Amygdala (tissue), 56 donors: ENCODE data around the gene TPRA1.
A peak's percentile ranks its signal among the peaks of the same experiment; 100 is the strongest.

Experiments used
- DNase-seq, 56 donors: peaks; one replicate each; lab custom pipeline; 2025; lab: John Stamatoyannopoulos, UW

Gene TPRA1

DNA sequence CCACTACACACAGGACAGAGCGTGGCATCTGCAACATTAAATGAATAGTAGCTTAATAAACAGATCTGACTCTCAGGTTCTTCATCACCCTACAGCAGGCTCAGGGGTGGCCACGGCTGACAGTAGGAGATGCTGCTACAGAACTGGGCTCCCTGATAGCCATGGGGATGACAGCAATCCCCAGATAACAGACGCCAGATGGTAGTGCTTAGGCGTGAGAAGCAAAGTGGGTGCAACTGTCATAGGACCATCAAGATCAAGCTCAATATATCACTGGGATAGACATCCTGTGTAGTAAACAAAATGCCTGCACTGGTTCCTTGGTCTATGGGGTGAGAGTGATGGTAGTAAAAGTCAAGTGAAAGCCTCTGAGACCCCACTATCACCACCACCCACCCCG, 2.6 kb upstream of the TPRA1 start:
- DNase-seq, result no peak

DNA sequence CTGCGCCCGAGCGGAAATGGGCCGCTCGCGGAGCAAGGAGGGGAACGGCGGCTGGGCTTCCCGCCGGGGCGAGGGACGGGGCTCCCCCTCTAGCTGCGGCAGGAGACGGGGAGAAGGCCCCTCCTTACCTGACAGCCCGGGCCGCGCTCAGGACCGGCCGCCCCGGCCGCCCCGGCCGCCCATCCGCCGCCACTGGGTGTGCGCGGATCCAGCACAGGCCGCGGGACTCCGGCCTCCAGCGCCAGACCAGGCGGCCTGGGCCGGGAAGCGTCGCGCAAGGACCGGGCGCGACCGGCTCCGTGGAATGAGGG, 296 bp downstream of the TPRA1 start:
- DNase-seq, result peak in 2 of 56 donors; percentile 42 to 66

DNA sequence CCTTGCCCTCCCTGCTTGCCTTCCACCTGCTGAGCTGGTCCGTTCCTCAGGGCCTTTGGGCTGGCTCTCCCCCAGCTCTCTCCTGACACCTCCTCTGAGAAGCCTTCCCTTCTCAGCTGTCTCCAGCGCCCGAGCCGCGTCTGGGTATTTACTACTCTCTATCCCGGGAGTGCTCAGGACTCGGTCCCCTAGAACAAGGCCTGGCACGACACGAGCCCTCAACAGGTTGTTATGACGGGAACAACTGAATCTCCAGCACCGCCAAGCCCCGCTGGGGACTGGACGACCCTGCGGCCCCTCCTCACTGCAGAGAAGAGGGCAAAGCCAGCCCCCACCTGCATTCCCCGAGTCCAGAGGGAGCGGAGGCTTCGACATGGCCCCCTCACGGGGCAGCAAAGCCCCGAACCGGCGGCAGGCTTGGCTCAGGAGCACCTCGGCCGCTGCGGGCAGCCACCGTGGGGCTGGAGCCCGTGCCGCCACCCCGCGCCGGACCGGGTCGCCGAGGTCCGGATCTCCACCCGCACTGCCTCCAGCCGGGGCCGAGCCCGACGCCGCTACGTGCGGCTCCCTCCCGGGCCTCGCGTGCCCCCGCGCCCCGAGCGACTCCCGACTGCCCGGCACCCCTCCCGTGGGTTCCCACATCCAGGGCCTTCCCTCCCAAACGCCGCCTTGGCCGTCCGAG, 792 bp downstream of the TPRA1 start:
- DNase-seq, result peak in 7 of 56 donors; percentile 20 to 47 (median 34)

DNA sequence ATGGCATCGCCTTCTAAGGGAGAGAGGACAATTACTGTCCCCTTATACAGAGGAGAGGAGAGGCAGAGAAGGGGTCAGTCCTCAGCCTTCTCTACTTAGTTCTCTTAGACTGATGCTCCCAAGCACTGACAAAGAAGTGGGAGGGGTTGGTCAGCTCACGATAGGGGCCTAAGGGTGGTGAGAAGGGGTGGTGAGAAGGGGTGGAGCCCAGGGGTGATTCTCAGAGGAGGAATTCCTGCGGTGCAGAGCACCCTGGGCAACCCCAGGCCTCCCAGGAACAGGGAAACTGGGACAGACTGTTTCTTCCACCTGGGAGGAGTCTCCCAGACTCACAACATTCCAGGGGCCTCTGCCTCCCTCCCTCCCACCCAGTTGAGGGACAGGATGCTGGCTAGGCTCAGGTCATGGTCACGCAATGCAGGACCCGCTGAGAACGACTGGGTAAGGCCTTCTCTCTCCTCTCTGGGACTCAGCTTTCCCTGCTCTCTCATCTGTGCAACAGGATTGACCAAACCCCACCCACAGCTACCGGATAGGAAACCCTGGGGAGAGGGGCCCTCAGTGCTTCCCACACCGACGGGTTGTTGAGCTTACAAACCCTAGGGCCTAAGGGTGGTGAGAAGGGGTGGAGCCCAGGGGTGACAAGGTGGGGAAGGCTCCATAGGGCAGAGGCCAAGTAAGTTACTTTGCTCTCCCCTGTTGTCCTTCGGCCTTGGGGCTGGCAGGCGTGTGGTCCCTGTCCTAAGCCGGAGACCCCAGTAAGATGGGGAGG, 1.5 kb downstream of the TPRA1 start:
- DNase-seq, result no peak

GRCh38 chr3:127587876-127588275, 2.7 kb downstream of the TPRA1 start:
- DNase-seq, result no peak

GRCh38 chr3:127585813-127586413, 4.6 kb downstream of the TPRA1 start:
- no peak for DNase-seq

DNA sequence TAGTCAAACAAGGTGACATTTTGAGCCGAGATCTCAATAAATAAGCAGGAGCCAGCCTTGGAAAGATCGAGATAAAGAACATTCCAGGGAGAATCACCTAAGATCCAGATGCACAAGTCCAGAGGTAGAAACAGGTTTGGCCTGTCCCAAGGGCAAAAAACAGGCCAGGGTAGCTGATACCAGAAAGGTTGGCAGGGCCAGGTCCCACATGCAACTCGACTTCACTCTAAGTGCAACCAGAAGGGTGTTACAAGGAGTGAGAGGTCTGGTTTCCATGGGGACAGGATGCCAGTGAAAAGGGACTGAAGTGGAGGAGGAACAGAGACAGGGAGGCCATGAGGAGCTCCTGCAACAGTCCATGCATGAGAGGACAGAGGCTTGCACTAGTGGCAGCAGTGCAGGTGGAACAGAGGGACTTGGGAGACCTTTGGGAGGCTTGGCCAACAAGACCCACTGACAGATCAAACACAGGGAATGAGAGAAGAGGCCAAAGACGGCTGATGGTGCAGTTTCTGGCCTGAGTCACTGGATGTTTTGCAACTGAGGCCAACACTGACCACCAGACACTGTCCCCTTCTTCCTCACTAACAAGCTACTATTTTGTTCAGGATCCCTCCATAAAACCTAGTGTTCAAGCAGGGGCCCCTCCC, 5.2 kb downstream of the TPRA1 start:
- no peak for DNase-seq

DNA sequence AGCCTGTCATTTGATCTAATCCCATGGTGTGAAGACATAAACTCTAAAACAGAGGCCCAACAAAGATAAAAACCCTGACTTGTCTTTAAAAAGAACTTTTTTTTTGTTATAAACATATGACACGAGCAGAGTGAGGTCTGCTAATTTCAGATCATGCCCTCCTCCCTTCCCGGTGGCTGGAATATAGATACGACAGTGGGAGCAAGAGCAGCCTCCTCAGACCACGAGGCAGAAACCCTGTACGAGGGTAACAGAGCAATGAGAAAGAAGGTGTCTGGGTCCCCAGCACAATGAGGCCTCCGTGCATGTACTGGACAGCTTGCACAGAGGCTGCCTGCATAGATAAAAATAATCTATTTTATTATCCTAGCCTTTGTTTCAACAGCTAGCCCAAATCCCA, 5.8 kb downstream of the TPRA1 start:
- DNase-seq, result no peak

GRCh38 chr3:127580327-127581060, 10.0 kb downstream of the TPRA1 start:
- DNase-seq, result no peak

DNA sequence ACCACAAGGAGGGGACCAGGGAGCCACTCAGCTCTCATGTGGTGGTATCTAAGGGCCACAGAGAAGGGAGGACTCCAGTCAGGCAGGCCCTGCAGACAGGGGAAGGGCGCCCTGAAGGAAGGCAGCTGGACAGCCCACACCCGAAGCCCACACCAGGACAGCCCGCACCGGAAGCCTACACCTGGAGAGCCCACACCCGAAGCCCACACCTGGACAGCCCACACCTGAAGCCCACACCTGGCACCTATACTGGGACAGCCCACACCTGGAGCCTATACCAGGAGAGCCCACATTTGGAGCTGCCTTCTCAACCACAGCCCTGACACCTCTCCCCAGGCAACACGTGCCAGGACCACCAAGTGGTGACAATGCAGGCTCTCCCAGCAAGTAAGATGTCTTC, 11.7 kb downstream of the TPRA1 start:
- no peak for DNase-seq

DNA sequence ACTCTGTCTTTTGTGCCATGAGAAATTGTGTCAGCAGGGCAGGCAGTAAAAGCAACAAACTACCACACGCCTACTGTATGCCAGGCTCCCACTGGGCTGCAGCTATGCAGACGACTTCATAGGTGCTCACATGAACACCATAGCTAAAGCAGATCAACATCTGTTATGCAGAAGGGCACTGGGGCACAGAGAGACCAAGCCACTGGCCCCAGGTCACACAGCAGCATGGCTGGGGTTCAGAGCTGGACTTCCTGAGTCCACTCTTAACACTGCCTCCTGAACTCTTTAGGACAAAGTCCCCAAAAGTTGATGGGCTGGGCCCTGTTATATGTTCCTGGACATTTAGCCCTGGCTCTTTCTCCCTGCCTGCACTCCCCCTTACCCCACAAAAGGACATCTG, 12.4 kb downstream of the TPRA1 start:
- no peak for DNase-seq

- no peak for DNase-seq
Measured at GRCh38 chr3:127577448-127577847, 13.1 kb downstream of the TPRA1 start.

- peak in 55 of 56 donors; percentile 17 to 92 (median 70) for DNase-seq
Measured at GRCh38 chr3:127574880-127575878, 15.4 kb downstream of the TPRA1 start.

DNA sequence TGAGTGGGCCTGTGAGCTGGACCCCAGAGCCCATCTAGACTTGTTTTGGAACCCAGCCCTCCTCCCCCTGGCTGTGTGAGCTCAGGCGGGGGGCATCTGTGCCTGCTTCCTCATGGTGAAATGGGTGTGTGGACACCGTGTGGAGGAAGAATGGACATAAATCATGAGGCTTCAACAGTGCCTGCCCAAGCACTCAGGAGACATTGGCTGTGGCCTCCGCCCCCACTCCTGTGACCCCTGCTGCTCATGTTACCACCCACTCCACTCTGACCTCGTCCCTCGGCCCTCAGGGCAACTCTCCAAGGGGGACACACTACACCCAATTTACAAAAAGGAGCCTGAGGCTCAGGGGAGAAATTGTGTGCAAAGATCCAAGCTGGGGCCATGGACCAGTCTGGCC, 16.6 kb downstream of the TPRA1 start:
- DNase-seq, result no peak

GRCh38 chr3:127573401-127573800, 17.1 kb downstream of the TPRA1 start:
- DNase-seq, result no peak

- no peak for DNase-seq
Measured at GRCh38 chr3:127572735-127573134, 17.8 kb downstream of the TPRA1 start.

GRCh38 chr3:127572186-127572585, 18.3 kb downstream of the TPRA1 start:
- DNase-seq, result no peak

DNA sequence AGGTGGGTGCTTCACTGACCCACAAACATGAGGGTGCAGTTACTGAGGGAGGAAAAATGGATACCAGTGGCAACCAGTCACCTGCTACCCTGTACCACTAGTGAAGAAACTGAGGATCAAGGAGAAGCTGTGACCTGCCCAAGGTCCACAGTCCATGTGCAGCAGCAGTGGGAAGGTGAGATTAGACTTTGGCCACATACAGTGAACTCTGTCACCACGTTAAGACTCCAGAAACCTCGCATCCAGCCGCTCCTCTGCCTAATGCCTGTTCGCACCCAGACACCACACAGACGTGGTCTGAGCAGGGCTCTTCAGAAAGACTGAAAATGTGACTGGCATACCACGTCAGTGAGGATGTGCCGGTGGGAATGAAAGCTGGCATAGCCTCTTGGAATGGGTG, 20.0 kb downstream of the TPRA1 start:
- no peak for DNase-seq

GRCh38 chr3:127569160-127569559, 21.4 kb downstream of the TPRA1 start:
- DNase-seq, result no peak

DNA sequence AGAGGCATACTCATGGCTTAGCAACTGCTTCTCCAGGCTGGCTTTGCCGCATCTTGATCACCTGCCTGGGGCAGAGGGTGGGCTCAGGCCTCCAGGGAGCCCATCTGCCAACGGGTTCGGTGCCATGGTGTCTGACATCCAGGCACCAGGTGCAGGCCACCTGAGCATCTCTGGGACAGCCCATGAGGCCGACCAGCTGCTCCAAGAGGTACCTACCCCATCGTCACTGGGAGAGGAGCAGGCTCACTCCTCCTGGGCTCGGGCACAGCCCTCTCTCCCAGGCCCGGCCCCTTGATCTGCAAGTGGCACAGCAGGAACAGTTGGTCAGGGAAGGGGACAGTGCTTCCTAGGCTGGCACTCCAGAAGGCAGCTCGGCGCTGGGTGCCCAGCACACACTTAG, 21.9 kb downstream of the TPRA1 start:
- DNase-seq, result no peak
